ENCODE measurements around the gene SAMD13.

SAMD13 gene

GRCh38 chr1:84307398-84307797 is 5.9 kb downstream of the SAMD13 start:
- no peak for DNase-seq
- in situ Hi-C loops (cut with MboI; ENCODE audit: low pct_unique_long_range_greater_than_20kb, low sequenced_read_pairs): loop anchor here (25.0 kb wide), 1 partner anchor 170 kb away; the partner anchor contains the start of gene PRKACB

- no peak for DNase-seq
- in situ Hi-C loops (cut with MboI; ENCODE audit: low pct_unique_long_range_greater_than_20kb, low sequenced_read_pairs): loop anchor here (25.0 kb wide), 1 partner anchor 174 kb away; the partner anchor contains the start of gene PRKACB
Measured at GRCh38 chr1:84311296-84311695, 9.8 kb downstream of the SAMD13 start.

GRCh38 chr1:84319662-84320061 is 18.2 kb downstream of the SAMD13 start:
- no peak for DNase-seq
- in situ Hi-C loops (cut with MboI; ENCODE audit: low pct_unique_long_range_greater_than_20kb, low sequenced_read_pairs): loop anchor here (25.0 kb wide), 1 partner anchor 182 kb away; the partner anchor contains the start of gene PRKACB

- in situ Hi-C loops (cut with MboI; ENCODE audit: low pct_unique_long_range_greater_than_20kb, low sequenced_read_pairs): no loop called here
- DNase-seq: no peak
Measured at GRCh38 chr1:84327830-84328229, 26.3 kb downstream of the SAMD13 start.

GRCh38 chr1:84330125-84330984 is 28.8 kb downstream of the SAMD13 start:
- in situ Hi-C loops (cut with MboI; ENCODE audit: low pct_unique_long_range_greater_than_20kb, low sequenced_read_pairs): no loop called here

GRCh38 chr1:84339503-84339902 is 38.0 kb downstream of the SAMD13 start:
- peak; percentile 53 for DNase-seq
- in situ Hi-C loops (cut with MboI; ENCODE audit: low pct_unique_long_range_greater_than_20kb, low sequenced_read_pairs): no loop called here

More at GRCh38 chr1:84330125-84330984, 28.8 kb downstream of the SAMD13 start:
- no peak for DNase-seq

GRCh38 chr1:84344286-84344685 is 42.8 kb downstream of the SAMD13 start:
- in situ Hi-C loops (cut with MboI; ENCODE audit: low pct_unique_long_range_greater_than_20kb, low sequenced_read_pairs): no loop called here
- DNase-seq: no peak

GRCh38 chr1:84345220-84345619 is 43.7 kb downstream of the SAMD13 start:
- DNase-seq: no peak
- in situ Hi-C loops (cut with MboI; ENCODE audit: low pct_unique_long_range_greater_than_20kb, low sequenced_read_pairs): no loop called here

- DNase-seq: no peak
- in situ Hi-C loops (cut with MboI; ENCODE audit: low pct_unique_long_range_greater_than_20kb, low sequenced_read_pairs): no loop called here
Measured at GRCh38 chr1:84347271-84347931, 45.9 kb downstream of the SAMD13 start.

- in situ Hi-C loops (cut with MboI; ENCODE audit: low pct_unique_long_range_greater_than_20kb, low sequenced_read_pairs): no loop called here
- DNase-seq: no peak
Measured at GRCh38 chr1:84347932-84348555, 46.5 kb downstream of the SAMD13 start.

- no peak for DNase-seq
- in situ Hi-C loops (cut with MboI; ENCODE audit: low pct_unique_long_range_greater_than_20kb, low sequenced_read_pairs): no loop called here
Measured at GRCh38 chr1:84348759-84349158, 47.3 kb downstream of the SAMD13 start.

GRCh38 chr1:84350104-84350503 is 48.6 kb downstream of the SAMD13 start:
- DNase-seq: no peak

GRCh38 chr1:84350550-84350949 is 49.0 kb downstream of the SAMD13 start:
- in situ Hi-C loops (cut with MboI; ENCODE audit: low pct_unique_long_range_greater_than_20kb, low sequenced_read_pairs): no loop called here

More at GRCh38 chr1:84350104-84350503, 48.6 kb downstream of the SAMD13 start:
- in situ Hi-C loops (cut with MboI; ENCODE audit: low pct_unique_long_range_greater_than_20kb, low sequenced_read_pairs): no loop called here

GRCh38 chr1:84352298-84353106 is 51.0 kb downstream of the SAMD13 start:
- DNase-seq: no peak
- in situ Hi-C loops (cut with MboI; ENCODE audit: low pct_unique_long_range_greater_than_20kb, low sequenced_read_pairs): no loop called here

More at GRCh38 chr1:84350550-84350949, 49.0 kb downstream of the SAMD13 start:
- no peak for DNase-seq

GRCh38 chr1:84353695-84354094 is 52.2 kb downstream of the SAMD13 start:
- DNase-seq: no peak
- in situ Hi-C loops (cut with MboI; ENCODE audit: low pct_unique_long_range_greater_than_20kb, low sequenced_read_pairs): no loop called here

- in situ Hi-C loops (cut with MboI; ENCODE audit: low pct_unique_long_range_greater_than_20kb, low sequenced_read_pairs): no loop called here
- DNase-seq: no peak
Measured at GRCh38 chr1:84355556-84355955, 54.0 kb downstream of the SAMD13 start.

- in situ Hi-C loops (cut with MboI; ENCODE audit: low pct_unique_long_range_greater_than_20kb, low sequenced_read_pairs): no loop called here
- no peak for DNase-seq
Measured at GRCh38 chr1:84356881-84357280, 55.4 kb downstream of the SAMD13 start.

- DNase-seq: no peak
- in situ Hi-C loops (cut with MboI; ENCODE audit: low pct_unique_long_range_greater_than_20kb, low sequenced_read_pairs): no loop called here
Measured at GRCh38 chr1:84358695-84359094, 57.2 kb downstream of the SAMD13 start.

- in situ Hi-C loops (cut with MboI; ENCODE audit: low pct_unique_long_range_greater_than_20kb, low sequenced_read_pairs): no loop called here
- DNase-seq: peak; percentile 25
Measured at GRCh38 chr1:84360316-84360715, 58.8 kb downstream of the SAMD13 start.
